SK-MEL-5 (cell line): Measurements from ENCODE around the gene CDK8. TPM values are rescaled to one million over a fixed set of nuclear protein-coding genes. Genes with fewer than 3 reads are reported as not detected.

Experiments
- DNase-seq: peaks from one replicate; pipeline ENCODE4 v3.0.0-alpha.2; 2016; ENCODE audit warnings: low read depth, low spot score
- in situ Hi-C: cut with HindIII; loops from 2 replicates; pipeline ENCODE4 v1.10.0; 2016; ENCODE audit warnings: low sequenced_read_pairs, high pct_unique_total_duplicates, low pct_unique_long_range_greater_than_20kb
- polyA plus RNA-seq, 2 experiments: library from polyadenylated mRNA; depleted of rRNA; stranded (reverse); fragments of >200 nt; gene quantifications; 2 replicates each; pipeline ENCODE4 v1.2.3, GENCODE V29; 2015
- total RNA-seq: library from RNA; depleted of rRNA; stranded (reverse); fragments of >200 nt; shearing (Covaris generic); gene quantifications from 2 replicates; pipeline ENCODE4 v1.2.3, GENCODE V29; 2014; rRNA removed

CDK8 gene
- 24.6 and 27.4 TPM in 2 replicates for total RNA-seq
- 18.9 and 21.4 TPM in 2 replicates for polyA plus RNA-seq (2015; cell fraction: cytosol; rRNA removed)
- 27.5 and 29.0 TPM in 2 replicates for polyA plus RNA-seq (2015; cell fraction: nucleus; rRNA removed)

GRCh38 chr13:26253787-26254582, at the start of gene CDK8:
Gene CDK8, plus strand, starts transcription at chr13:26254129. Its CDS starts 513 bp downstream, at chr13:26254642.
- in situ Hi-C loops, result no loop called here

DNA sequence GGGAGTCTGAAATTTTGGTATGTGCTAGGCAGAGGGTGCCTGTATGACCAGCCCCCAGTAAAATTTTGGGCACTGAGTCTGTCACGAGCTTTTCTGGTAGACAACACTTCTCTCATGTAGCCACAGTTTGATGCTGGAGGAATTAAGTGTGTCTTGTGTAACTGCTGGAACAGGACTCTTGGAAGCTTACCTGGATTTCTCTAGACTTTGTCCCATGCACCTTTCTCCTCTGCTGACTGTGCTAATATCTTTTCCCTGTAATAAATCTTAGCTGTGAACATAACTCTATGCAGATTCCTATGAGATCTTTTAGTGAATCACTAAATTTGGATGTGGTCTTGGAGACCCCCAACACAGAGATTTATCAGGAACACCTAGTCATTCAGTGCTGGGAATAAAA, 45.6 kb upstream of the CDK8 start:
- in situ Hi-C loops, result no loop called here
- DNase-seq, result no peak

More at GRCh38 chr13:26253787-26254582, at the start of gene CDK8:
- DNase-seq, result peak; percentile 87

GRCh38 chr13:26213345-26213744, 40.6 kb upstream of the CDK8 start:
- in situ Hi-C loops, result no loop called here
- no peak for DNase-seq

DNA sequence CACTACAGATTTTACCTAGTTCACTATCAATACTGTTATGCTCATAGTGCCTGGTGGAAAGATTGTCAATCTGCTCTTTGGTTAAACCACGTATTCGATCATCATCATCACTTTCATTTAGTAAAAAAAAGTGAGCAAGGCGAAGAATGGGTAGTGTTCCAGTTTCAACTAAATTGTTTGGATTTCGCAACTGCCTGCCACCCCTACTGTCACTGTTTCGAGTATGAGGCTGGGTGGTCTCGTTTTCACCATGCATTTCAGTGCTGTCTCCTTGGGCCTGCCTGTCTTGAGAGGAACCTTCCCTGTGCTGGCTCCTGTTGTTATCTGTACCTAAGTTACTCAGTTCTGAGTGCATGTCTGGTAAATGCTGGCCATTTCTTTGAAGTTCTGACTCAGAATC, 39.9 kb upstream of the CDK8 start:
- in situ Hi-C loops, result no loop called here
- no peak for DNase-seq

- in situ Hi-C loops, result no loop called here
- DNase-seq, result no peak
Measured at GRCh38 chr13:26216042-26216441, 37.9 kb upstream of the CDK8 start.

DNA sequence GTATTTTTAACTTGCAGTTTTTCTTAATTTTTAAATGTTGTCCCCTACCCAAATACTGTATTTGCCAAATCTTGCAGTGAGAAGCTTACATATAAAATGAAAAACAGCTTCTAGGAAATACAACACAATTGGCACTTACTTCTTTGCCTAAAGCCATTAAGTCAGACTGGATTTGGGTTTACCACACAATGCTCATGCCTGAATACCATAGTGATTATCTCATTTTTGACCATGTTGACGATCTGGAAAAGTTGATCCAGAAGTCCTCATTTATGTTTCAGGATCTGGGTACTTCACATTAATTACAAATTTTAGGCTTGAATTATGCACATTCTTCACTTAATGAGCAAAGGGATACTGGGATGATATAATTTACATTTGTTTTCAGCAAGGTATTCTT, 34.2 kb upstream of the CDK8 start:
- in situ Hi-C loops, result no loop called here
- no peak for DNase-seq

DNA sequence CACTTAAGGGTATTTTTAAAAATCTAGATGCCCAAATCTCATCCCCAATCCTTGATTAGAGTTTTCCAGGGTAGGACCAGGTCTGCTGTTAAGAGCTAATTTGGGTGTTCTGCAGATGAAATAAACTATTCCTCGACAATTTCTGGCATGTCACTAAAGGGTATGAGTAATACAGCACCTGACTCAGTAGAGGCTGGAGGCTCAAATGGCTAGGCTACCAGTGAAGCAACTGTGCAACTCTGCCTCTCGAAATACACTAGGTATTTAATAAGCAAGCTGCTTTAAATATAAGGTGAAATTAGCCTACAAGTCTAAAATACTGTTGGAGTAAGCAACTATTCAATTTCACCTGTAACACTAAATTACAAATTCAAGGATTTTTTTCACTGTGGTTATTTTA, 33.4 kb upstream of the CDK8 start:
- peak; percentile 10 for DNase-seq
- in situ Hi-C loops, result no loop called here

GRCh38 chr13:26221399-26221720, 32.6 kb upstream of the CDK8 start:
- no peak for DNase-seq
- in situ Hi-C loops, result no loop called here

DNA sequence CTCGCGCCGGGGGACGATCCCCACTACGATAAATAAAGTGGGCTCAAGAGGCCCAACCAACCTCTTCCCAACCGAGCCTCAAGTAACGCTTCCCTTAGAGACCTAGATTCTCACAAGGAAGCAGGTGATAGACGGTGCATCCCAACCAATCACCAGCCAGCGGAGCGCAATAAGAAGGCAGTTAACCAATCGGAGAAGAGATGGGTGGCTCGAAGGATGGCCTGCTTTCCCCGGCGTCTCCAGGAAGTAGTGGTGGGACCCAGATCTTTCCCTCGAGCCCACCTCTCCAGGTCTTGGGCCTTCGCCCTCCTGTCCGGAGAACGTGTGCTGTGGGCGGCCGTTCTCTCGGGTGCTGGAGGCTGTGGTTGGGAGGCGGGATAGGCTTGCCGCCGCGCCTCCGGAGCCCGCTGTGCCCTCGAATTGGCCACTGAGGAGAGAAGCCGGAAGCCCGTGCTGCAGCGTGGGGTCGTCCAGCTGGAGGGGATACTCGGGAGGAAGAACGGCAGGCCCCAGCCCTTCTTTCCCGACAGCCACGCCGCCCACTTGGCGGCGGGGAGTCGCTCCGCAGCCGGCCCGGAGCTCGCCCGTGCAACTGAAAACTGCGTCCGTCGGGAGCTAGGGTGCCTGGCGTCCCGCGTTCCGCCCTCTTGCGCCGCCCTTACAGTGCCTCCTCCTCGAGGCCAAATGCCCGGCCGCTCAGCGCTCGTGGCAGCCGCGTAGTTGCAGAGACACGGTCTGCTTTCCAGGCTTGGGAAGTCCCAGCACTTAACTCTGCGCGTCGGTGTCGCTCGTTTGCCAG, 32.0 kb upstream of the CDK8 start, which contains the start of gene RNF6:
TSS of gene RNF6 (minus strand) at position 594 of the 799 bp plus-strand sequence. CDS start 2,665 bp downstream, outside the sequence.
- in situ Hi-C loops, result no loop called here
- peak; percentile 99 for DNase-seq

DNA sequence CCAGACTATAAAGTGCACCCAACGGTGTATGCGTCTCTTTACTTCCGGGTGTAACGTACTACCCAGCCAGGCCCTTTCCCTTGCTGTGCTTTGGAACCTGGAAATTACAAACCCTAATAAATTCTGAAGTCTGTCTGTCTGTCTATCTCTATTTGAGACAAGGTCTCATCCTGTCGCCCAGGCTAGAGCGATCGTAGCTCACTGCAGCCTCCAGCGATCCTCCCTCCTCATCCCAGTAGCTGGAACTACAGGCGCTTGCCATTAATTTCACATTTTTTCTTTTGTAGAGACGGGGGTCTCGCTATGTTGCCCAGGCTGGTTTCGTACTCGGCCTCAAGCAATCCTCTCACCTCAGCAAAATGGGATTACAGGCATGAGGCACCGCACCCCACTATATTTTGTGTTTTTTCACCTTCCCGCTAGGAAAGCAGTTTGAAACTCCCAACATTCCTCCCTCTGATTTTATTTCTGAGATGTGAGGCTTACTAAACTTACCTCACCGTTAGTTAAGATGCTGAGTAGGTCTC, 31.3 kb upstream of the CDK8 start:
- in situ Hi-C loops, result no loop called here
- DNase-seq, result no peak

DNA sequence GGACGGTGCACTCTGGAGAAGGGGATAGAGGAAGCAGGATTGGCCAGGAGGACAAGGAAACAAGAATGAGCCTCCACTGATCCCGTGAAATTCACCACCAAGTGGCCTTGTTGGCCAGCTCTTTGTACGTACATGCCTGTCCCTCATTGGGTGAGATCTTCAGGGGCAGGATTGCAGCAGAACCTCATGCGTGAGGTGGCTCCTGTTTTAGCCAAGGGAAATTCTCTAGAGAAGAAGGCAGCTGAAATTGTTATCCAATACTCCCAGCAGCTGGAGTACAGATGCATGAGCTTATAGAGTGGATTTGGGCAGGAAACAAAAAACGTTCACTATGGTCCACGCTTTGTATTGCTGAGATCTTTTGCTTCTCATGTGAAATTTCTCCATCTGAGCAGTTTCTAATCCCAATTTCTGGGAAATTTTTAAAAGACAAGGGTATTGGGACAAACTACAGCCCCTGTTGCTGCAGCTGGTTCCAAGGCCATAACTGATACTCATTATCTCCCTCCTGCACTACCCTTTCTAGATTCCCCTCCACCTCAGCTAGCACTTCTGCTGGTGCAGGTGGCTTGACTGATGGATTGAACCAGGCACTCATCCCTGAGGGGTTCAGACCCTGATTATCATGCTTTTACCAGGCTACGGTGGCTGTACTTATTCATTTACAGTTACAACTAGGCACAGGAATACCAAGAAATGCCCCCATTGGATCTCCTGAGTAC, 27.9 kb upstream of the CDK8 start:
- no peak for DNase-seq
- in situ Hi-C loops, result no loop called here

- in situ Hi-C loops, result no loop called here
Measured at GRCh38 chr13:26227166-26227971, 26.6 kb upstream of the CDK8 start.

DNA sequence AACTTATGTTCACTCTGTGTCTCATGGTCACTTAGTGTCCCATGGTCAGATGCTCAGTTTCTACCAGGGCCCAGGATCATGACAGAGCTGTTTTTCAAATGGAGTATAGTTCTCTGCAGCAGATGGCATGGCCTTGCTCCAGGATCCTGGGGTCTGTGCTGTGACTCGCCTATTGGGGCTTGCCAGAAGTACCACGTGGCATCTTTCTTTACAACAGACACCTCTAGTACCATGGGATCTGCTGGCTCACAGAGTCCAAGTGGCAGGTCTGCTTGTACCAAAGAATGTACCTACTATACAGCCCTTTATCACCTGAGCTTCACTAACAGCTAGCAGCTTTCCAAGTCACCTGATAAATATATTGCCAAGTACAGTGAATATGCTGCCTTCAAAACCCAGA, 25.8 kb upstream of the CDK8 start:
- in situ Hi-C loops, result no loop called here
- no peak for DNase-seq

More at GRCh38 chr13:26227166-26227971, 26.6 kb upstream of the CDK8 start:
- no peak for DNase-seq

- no peak for DNase-seq
- in situ Hi-C loops, result no loop called here
Measured at GRCh38 chr13:26229080-26229615, 24.8 kb upstream of the CDK8 start.

DNA sequence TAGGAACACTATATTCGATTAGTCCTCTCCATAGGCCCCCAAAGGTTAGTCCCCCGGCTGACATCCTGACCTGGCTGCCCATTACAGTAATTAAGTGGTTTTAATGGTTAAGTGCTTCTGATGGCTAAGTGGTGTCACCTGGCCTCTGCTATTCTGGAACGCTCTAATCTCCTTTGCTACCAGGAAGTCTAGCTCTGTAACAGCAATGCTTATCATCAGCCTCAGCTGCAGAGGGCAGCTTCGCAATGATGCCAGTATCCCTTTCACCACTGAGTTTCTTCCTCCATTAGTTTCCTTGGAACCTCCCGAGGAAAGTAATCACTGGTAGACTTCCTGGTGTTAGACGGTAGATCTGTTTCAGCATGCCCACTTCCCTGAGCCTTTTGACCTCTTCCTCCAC, 23.2 kb upstream of the CDK8 start:
- DNase-seq, result no peak
- in situ Hi-C loops, result no loop called here

DNA sequence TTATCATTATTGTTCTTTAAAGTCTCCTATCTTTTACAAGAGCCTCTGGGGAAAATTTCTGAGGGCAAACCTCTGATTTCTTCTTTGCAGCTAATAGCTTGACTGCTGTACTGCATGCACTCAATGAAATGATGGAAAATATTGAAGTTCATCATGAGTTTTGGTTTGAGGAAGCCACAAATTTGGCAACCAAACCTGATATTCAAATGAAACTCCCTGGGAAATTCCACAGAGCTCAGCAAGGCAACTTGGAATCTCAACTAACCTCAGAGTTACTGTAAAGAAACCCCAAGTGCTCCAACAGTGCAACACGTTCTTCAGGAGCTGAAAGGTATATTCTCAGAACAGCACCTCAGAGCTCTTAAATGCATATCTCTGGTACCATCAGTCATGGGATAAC, 17.6 kb upstream of the CDK8 start:
- in situ Hi-C loops, result no loop called here
- DNase-seq, result no peak

- in situ Hi-C loops, result no loop called here
- no peak for DNase-seq
Measured at GRCh38 chr13:26246154-26246553, 7.8 kb upstream of the CDK8 start.
